H1 (cell line): ENCODE measurements around the gene HPRT1. TPM values are rescaled to one million over a fixed set of nuclear protein-coding genes. Genes with fewer than 3 reads are reported as not detected.

Experiments
- BRCA1 ChIP-seq: IDR thresholded peaks from 2 replicates; pipeline ENCODE4 v1.6.1; 2012; ENCODE audit warnings: low read depth, low read length, improper control_type of control experiment
- CTBP2 ChIP-seq: IDR thresholded peaks from 2 replicates; pipeline ENCODE4 v1.7.0; 2011; ENCODE audit warnings: borderline replicate concordance, mild to moderate bottlenecking, moderate library complexity, mixed read lengths, low read length; ENCODE audit not compliant: insufficient read depth, insufficient read length
- JUND ChIP-seq: IDR thresholded peaks from 2 replicates; pipeline ENCODE4 v1.6.1; 2011; ENCODE audit warnings: mild to moderate bottlenecking, improper control_type of control experiment, low read length
- PHF8 ChIP-seq: fragments of 200-600 bp; sonication (generic); conservative IDR thresholded peaks from 2 replicates; pipeline ENCODE4 v1.7.1; 2012; ENCODE audit warnings: low read depth, mild to moderate bottlenecking, inconsistent platforms, low read length, moderate library complexity
- RFX5 ChIP-seq: IDR thresholded peaks from 2 replicates; pipeline ENCODE4 v1.6.1; 2011; ENCODE audit warnings: low read depth, low read length, improper control_type of control experiment, borderline replicate concordance
- SIN3A ChIP-seq, 2 experiments: IDR thresholded peaks in 1 of 2; conservative IDR thresholded peaks in 1 of 2; 2 replicates each; pipeline ENCODE4 v1.6.1; 2011 to 2012; ENCODE audit warnings: low read length in 2 of 2, improper control_type of control experiment in 1 of 2, low read depth in 1 of 2, mild to moderate bottlenecking in 1 of 2
- SRF ChIP-seq: IDR thresholded peaks from 2 replicates; pipeline ENCODE4 v1.6.1; 2011; ENCODE audit warnings: mild to moderate bottlenecking, low read depth, low read length, moderate library complexity
- polyA plus RNA-seq, 7 experiments: library from polyadenylated mRNA; depleted of rRNA in 3 of 7; stranded (reverse) in 5 of 7; unstranded in 2 of 7; fragments of >200 nt in 5 of 7; fragments of 200-250 nt in 2 of 7; gene quantifications; 1 replicate in 5 of 7; 2 replicates in 1 of 7; 4 replicates in 1 of 7; pipeline versions ENCODE4 v1.2.1 to v1.2.3, GENCODE V29; 2011 to 2013; ENCODE audit warnings: missing spikeins in 2 of 7, mixed read lengths in 2 of 7
- total RNA-seq: library from RNA; stranded (reverse); fragmentation: NEBNext Ultra II Directional; extraction: Animal tissue kit (Norgen Biotek cat#: 25700); gene quantifications from 2 replicates; pipeline ENCODE4 v1.2.1, GENCODE V29; 2021

HPRT1 gene
- total and polyA plus RNA-seq, 2 of the 8 experiments (the other 6 are each of a cell fraction or from before 2014, with no cell fraction given) = 16.9 to 49.5 TPM

DNA sequence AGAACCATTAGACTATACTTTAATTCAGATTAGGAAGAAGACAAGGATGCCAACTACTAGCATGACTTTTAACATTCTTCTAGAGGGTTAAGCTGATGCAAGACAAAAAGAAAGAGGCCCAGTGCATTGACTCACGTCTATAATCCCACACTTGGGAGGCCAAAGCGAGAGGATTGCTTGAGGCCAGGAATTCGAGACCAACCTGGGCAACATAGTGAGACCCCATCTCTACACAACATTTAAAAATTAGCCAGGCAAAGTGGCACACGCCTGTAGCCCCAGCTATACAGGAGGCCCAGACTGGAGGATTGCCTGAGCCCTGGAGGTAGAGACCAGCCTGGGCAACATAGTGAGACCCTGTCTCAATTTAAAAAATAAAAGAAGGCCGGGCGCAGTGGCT, 40.2 kb upstream of the HPRT1 start (continued):
- TF ChIP-seq CTBP2 (no peak), SIN3A (conservative IDR thresholded peaks at IDR 0.05 in 1 of 2, IDR thresholded peaks at IDR 0.05 in 1 of 2; ENCODE audit: low read depth in 1 of 2, low read length in 2 of 2) (no peak), SRF (no peak), BRCA1 (no peak), RFX5 (no peak), JUND (no peak), PHF8 (no peak)
- TF ChIP-seq, all 59 proteins: peak for 0
